DND-41 (cell line): ENCODE results near the gene SLAMF7.

Experiments used
- ATAC-seq: fragments of 200-7000 bp; cut with Tn5 transposase; 3 replicates; pipeline ENCODE4 v1.9.1; 2021; ENCODE audit warnings: low read depth; ENCODE audit not compliant: insufficient read depth
- DNase-seq: peaks from one replicate; pipeline ENCODE4 v3.0.0-alpha.2; 2020
- H2AFZ ChIP-seq: 2 replicates; pipeline ENCODE4 v1.6.0; 2012; ENCODE audit warnings: low read depth, low read length
- H3K27ac ChIP-seq: 2 replicates; pipeline ENCODE4 v1.5.1; 2012; ENCODE audit warnings: low read length, inconsistent platforms
- H3K27me3 ChIP-seq: fragments of 200-600 bp; sonication (generic); 2 replicates; pipeline ENCODE4 v1.6.0; 2012; ENCODE audit warnings: low read length, mild to moderate bottlenecking, inconsistent platforms; ENCODE audit not compliant: insufficient read depth, poor library complexity
- H3K36me3 ChIP-seq: 2 replicates; pipeline ENCODE4 v1.5.1; 2012; ENCODE audit warnings: low read length, inconsistent platforms; ENCODE audit not compliant: insufficient read depth
- H3K4me1 ChIP-seq: 2 replicates; pipeline ENCODE4 v1.5.1; 2012; ENCODE audit warnings: mild to moderate bottlenecking, low read length; ENCODE audit not compliant: insufficient read depth
- H3K4me2 ChIP-seq: 2 replicates; pipeline ENCODE4 v1.6.0; 2012; ENCODE audit warnings: mild to moderate bottlenecking, moderate library complexity, low read length, inconsistent platforms; ENCODE audit not compliant: insufficient read depth
- H3K4me3 ChIP-seq, 2 experiments: fragments of 200-600 bp in 1 of 2; shearing (Covaris generic) in 1 of 2; 2 replicates each; pipeline ENCODE4 v1.5.1; 2012 to 2016; ENCODE audit warnings: inconsistent platforms in 2 of 2, low read length in 2 of 2, mild to moderate bottlenecking in 2 of 2, low read depth in 1 of 2, moderate library complexity in 1 of 2
- H3K79me2 ChIP-seq: 2 replicates; pipeline ENCODE4 v1.6.0; 2012; ENCODE audit warnings: low read length, inconsistent platforms; ENCODE audit not compliant: insufficient read depth
- H3K9ac ChIP-seq: 2 replicates; pipeline ENCODE4 v1.6.0; 2012; ENCODE audit warnings: low read depth, mild to moderate bottlenecking, inconsistent platforms, low read length, moderate library complexity
- H3K9me3 ChIP-seq: 2 replicates; pipeline ENCODE4 v1.5.1; 2012; ENCODE audit warnings: low read length, moderate library complexity, mild to moderate bottlenecking, inconsistent platforms; ENCODE audit not compliant: insufficient read depth, severe bottlenecking
- H4K20me1 ChIP-seq: 2 replicates; pipeline ENCODE4 v1.6.0; 2012; ENCODE audit warnings: low read length; ENCODE audit not compliant: insufficient read depth
- EZH2 ChIP-seq: IDR thresholded peaks from 3 replicates; pipeline ENCODE4 v1.6.1; 2012; ENCODE audit warnings: borderline replicate concordance, low read depth, mild to moderate bottlenecking, moderate library complexity, low read length, inconsistent platforms; ENCODE audit not compliant: severe bottlenecking
- TF ChIP-seq, protein P1 (sequence below): IDR thresholded peaks from 2 replicates; pipeline ENCODE4 v1.5.1; 2012; ENCODE audit warnings: borderline replicate concordance, low read length, moderate library complexity, mild to moderate bottlenecking; ENCODE audit not compliant: poor library complexity, severe bottlenecking; ENCODE audit errors: extremely low read depth

Gene SLAMF7

DNA sequence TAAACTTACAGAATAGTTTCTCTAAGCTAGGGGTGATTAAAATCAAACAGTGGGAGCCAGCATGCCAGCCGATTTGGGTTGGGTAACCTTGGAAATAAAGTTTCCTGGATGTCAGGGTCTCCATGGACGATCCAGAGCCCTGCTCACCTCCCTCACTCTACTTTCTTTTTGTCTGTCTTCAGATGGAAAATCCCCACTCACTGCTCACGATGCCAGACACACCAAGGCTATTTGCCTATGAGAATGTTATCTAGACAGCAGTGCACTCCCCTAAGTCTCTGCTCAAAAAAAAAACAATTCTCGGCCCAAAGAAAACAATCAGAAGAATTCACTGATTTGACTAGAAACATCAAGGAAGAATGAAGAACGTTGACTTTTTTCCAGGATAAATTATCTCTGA lies 13.9 kb downstream of the SLAMF7 start:
- TF ChIP-seq, protein P1, sequence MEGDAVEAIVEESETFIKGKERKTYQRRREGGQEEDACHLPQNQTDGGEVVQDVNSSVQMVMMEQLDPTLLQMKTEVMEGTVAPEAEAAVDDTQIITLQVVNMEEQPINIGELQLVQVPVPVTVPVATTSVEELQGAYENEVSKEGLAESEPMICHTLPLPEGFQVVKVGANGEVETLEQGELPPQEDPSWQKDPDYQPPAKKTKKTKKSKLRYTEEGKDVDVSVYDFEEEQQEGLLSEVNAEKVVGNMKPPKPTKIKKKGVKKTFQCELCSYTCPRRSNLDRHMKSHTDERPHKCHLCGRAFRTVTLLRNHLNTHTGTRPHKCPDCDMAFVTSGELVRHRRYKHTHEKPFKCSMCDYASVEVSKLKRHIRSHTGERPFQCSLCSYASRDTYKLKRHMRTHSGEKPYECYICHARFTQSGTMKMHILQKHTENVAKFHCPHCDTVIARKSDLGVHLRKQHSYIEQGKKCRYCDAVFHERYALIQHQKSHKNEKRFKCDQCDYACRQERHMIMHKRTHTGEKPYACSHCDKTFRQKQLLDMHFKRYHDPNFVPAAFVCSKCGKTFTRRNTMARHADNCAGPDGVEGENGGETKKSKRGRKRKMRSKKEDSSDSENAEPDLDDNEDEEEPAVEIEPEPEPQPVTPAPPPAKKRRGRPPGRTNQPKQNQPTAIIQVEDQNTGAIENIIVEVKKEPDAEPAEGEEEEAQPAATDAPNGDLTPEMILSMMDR: no peak
- no peak for TF ChIP-seq EZH2
- Histone ChIP-seq H3K79me2 (no peaks in the 10 kb centered on the region), H4K20me1 (no peaks in the 10 kb centered on the region), H3K4me3 (no peak overlapping the region), H3K27me3 (no peaks in the 10 kb centered on the region), H3K9ac (no peak overlapping the region), H3K27ac (no peak overlapping the region), H3K4me1 (peaks cover 11% of the 10 kb centered on the region), H3K9me3 (no peaks in the 10 kb centered on the region), H3K36me3 (no peaks in the 10 kb centered on the region), H3K4me2 (no peak overlapping the region), H2AFZ (no peak overlapping the region)
- ATAC-seq (no peak), DNase-seq (no peak)

DNA sequence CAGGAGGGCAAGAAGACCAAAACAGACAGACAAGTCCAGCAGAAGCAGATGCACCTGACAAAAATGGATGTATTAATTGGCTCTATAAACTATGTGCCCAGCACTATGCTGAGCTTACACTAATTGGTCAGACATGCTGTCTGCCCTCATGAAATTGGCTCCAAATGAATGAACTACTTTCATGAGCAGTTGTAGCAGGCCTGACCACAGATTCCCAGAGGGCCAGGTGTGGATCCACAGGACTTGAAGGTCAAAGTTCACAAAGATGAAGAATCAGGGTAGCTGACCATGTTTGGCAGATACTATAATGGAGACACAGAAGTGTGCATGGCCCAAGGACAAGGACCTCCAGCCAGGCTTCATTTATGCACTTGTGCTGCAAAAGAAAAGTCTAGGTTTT lies 14.5 kb downstream of the SLAMF7 start:
- Histone ChIP-seq H2AFZ (no peak overlapping the region), H4K20me1 (no peaks in the 10 kb centered on the region), H3K4me2 (no peak overlapping the region), H3K27me3 (no peaks in the 10 kb centered on the region), H3K79me2 (no peaks in the 10 kb centered on the region), H3K9ac (no peak overlapping the region), H3K4me1 (peaks cover 11% of the 10 kb centered on the region), H3K9me3 (no peaks in the 10 kb centered on the region), H3K36me3 (no peaks in the 10 kb centered on the region), H3K4me3 (no peak overlapping the region), H3K27ac (no peak overlapping the region)
- DNase-seq (no peak), ATAC-seq (no peak)
- TF ChIP-seq, protein P1: no peak
- TF ChIP-seq EZH2: no peak

DNA sequence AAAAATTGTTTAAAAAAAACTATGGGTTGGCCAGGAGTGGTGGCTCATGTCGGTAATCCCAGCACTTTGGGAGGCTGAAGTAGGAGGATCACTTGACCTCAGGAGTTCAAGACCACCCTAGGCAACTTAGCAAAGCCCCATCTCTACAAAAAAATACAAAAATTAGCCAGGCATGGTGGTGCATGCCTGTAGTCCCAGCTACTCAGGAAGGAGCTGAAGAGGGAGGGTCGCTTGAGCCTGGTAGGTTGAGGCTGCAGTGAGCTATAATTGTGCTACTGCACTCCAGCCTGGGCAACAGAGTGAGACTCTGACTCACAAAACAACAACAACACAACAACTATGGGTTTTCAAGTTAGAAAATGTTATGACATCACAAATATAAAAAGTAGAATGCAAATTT lies 16.4 kb downstream of the SLAMF7 start:
- Histone ChIP-seq H4K20me1 (no peaks in the 10 kb centered on the region), H3K79me2 (no peaks in the 10 kb centered on the region), H3K27me3 (no peaks in the 10 kb centered on the region), H3K9ac (no peak overlapping the region), H3K36me3 (no peaks in the 10 kb centered on the region), H3K27ac (no peak overlapping the region), H3K4me1 (peaks cover 11% of the 10 kb centered on the region), H2AFZ (no peak overlapping the region), H3K4me2 (no peak overlapping the region), H3K4me3 (no peak overlapping the region), H3K9me3 (no peaks in the 10 kb centered on the region)
- DNase-seq: no peak
- TF ChIP-seq, protein P1: no peak
- no peak for TF ChIP-seq EZH2
- no peak for ATAC-seq
